Measurements from ENCODE around the gene TMEM174.

Gene TMEM174

GRCh38 chr5:73154208-73155006 lies 18.6 kb upstream of the TMEM174 start:
- no peak for DNase-seq (ENCODE audit: low read depth)

GRCh38 chr5:73155271-73156222 lies 17.4 kb upstream of the TMEM174 start:
- no peak for DNase-seq (ENCODE audit: low read depth)

- DNase-seq (ENCODE audit: low read depth): no peak
Measured at GRCh38 chr5:73157414-73158303, 15.3 kb upstream of the TMEM174 start.

- no peak for DNase-seq (ENCODE audit: low read depth)
Measured at GRCh38 chr5:73158313-73158712, 14.7 kb upstream of the TMEM174 start.

GRCh38 chr5:73160239-73160671 lies 12.7 kb upstream of the TMEM174 start:
- no peak for DNase-seq (ENCODE audit: low read depth)

GRCh38 chr5:73170522-73170921 lies 2.5 kb upstream of the TMEM174 start:
- DNase-seq (ENCODE audit: low read depth): no peak

- no peak for DNase-seq (ENCODE audit: low read depth)
Measured at GRCh38 chr5:73171495-73171894, 1.5 kb upstream of the TMEM174 start.

- no peak for DNase-seq (ENCODE audit: low read depth)
Measured at GRCh38 chr5:73174100-73174815, 1.3 kb downstream of the TMEM174 start.

- no peak for DNase-seq (ENCODE audit: low read depth)
Measured at GRCh38 chr5:73176250-73176649, 3.3 kb downstream of the TMEM174 start.

GRCh38 chr5:73178265-73178664 lies 5.3 kb downstream of the TMEM174 start:
- no peak for DNase-seq (ENCODE audit: low read depth)

- DNase-seq (ENCODE audit: low read depth): no peak
Measured at GRCh38 chr5:73179730-73180129, 6.7 kb downstream of the TMEM174 start.

- no peak for DNase-seq (ENCODE audit: low read depth)
Measured at GRCh38 chr5:73180566-73180965, 7.6 kb downstream of the TMEM174 start.

GRCh38 chr5:73182307-73182706 lies 9.3 kb downstream of the TMEM174 start:
- no peak for DNase-seq (ENCODE audit: low read depth)

- DNase-seq (ENCODE audit: low read depth): no peak
Measured at GRCh38 chr5:73183000-73183399, 10.0 kb downstream of the TMEM174 start.

- no peak for DNase-seq (ENCODE audit: low read depth)
Measured at GRCh38 chr5:73183481-73183891, 10.5 kb downstream of the TMEM174 start.

- no peak for DNase-seq (ENCODE audit: low read depth)
Measured at GRCh38 chr5:73186976-73187375, 14.0 kb downstream of the TMEM174 start.

GRCh38 chr5:73188764-73189531 lies 16.0 kb downstream of the TMEM174 start:
- no peak for DNase-seq (ENCODE audit: low read depth)

GRCh38 chr5:73189871-73190376 lies 16.9 kb downstream of the TMEM174 start:
- no peak for DNase-seq (ENCODE audit: low read depth)

GRCh38 chr5:73192370-73192769 lies 19.4 kb downstream of the TMEM174 start:
- DNase-seq (ENCODE audit: low read depth): no peak

GRCh38 chr5:73193592-73193991 lies 20.6 kb downstream of the TMEM174 start:
- no peak for DNase-seq (ENCODE audit: low read depth)

All from stimulated activated CD8-positive, alpha-beta memory T cell treated with anti-CD3 and anti-CD28 coated beads, Interleukin-15, amount 100 ng/mL, for 1 hour (primary cell).